ENCODE results near the gene HINT2.

Gene HINT2

DNA sequence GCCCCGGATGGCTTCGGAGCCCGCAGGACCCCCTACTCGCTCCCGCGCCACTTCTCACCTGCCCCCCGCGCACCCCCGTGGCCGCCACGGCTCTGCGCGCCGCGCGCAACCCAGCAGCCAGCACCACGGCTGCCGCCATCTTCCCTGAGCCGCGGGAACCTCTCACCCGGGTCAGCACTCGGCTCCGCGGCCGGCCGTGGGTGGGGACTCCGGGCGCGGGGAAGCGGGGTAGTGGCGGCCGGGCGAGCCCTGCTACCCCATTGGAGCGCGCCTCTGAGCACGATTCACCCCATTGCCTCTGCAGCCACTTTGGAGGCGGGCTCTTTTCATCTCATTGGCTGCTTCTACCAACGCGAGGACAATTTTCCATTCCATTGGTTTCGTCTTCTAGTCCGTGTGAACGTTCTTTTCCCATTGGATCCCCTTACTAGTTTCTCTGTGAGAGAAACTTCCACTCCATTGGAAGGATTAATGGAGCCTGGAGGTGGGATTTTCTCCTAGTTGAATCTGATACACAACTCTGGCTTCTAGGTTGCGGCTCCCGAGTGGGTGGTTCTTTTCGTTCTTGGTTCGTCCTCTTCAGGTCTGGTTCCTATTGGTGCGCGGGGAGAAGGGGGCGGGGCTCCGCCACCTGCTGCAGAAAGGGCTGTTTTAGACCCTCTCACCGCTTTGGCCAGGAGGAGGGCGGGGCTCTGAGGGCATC, at the start of gene HINT2:
HINT2 (minus strand) TSS at position 202 of the 703 bp plus-strand sequence; CDS start at position 139, 63 bp downstream.
- DNase-seq (ENCODE audit: low read depth), result peak; percentile 94

DNA sequence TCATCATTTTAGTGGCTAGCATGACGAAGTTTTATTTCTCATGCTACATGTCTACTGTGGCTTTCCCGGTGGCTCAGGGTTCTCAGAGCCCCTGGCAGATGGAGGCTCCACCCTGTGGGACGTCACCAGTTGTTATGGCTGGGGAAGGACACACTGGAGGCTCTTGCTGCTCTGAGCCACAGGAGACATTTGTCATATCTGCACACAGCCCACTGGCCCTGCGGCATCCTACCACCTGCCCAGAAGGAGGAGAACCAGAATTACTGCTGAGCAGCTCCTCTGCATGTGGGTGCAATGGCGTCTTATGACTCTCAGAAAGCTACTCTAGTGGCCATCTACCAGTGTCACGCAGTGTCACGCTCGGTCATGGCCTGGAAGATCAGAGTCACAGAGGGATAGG, 48.7 kb upstream of the HINT2 start:
- DNase-seq (ENCODE audit: low read depth), result no peak

DNA sequence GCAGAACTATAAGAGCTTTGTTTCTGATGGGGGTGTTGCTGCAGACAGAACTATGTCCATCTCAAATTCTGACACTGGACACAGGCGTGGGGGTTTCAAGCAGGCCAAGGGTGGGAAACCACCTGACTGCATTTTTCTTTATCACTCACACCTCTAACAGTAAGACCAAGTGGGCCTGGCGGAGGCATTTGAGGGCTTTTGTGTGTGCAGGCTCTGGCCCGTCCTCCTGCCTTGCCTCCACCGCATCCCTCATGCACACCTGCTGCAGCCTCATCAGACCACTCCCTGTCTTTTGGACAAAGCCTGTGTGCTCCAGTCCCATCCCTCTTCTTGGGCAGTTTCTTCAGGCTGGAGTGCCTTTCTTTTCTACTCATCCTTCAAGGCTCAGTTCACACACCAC, 47.5 kb upstream of the HINT2 start:
- DNase-seq (ENCODE audit: low read depth), result no peak

DNA sequence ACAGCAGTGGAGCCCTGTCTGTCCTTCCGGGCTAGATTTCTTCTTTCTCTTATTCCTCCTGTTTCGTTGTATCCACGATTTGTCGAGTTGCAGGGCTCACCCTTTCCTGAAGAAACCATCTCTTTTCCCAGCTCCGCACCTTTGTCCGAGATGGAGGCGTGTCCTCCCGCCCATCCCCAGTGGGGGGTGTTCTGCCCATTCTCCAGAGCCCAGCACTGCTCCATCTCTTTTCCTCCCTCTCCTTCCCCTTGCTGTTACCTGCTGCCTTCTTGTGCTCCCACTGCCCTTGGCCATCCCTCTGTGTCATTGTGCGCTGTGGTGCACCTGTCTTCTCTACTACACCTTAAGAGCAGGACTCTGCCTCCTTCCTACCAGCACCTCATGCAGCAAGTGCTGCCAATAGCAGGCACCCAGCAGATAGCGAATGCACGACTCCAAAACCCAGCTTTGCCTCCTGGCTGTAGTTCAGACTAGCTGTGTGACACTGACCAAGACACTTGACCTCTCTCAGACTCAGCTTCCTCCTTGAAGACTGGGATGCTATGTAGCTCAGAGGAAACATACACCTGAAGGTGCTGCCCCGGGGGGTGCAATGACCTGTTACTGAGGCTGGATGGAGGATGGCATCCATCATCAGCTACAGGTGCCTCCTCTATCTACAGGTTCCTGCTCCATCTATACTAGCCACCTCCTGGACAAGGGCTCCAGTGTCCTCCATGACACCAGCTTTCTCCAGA, 46.5 kb upstream of the HINT2 start:
- DNase-seq (ENCODE audit: low read depth), result no peak

DNA sequence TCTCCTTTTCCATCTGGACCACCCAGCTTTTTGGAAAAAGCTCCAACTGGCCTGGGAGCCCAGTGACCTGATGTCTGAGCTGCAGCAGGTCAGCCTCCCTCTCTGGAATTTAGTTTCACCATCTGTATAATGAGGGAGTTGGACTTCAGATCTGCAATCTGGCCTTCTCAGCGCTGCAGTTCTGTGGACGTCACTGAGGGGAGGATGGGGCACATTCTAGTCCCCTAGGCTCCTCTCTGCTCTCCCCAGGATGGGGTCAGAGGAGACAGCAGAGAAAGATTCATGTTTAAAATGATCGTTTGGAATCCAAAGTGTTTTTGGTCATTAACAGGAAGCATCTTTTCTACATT, 45.1 kb upstream of the HINT2 start:
- no peak for DNase-seq (ENCODE audit: low read depth)

DNA sequence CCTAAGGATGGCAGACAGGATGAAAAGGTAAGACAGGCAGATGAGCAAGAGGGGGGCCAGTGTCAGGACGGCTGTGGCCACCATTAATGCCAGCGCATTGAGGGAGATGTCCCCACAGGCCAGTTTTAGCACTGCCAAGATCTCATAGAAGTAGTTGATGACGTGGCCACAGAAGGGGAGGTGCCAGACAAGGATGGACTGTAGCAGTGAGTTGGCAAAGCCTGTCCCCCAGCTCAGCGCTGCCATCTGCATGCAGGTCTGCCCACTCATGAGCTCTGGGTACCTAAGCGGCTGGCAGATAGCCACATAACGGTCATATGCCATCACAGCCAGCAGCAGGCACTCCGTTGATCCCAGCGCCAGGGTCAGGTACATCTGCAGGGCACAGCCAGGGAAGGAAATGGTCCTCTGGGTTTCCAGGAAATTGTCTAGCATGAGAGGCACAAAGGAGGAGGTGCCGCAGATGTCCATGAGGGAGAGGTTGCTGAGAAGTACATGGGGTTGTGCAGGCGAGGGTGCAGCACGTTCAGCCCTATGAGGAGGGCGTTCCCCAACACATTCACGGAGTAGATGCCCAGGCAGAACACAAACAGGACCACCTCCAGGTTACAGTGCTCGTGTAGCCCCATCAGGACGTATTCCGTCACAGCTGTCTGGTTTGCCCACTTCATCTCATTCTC, 44.6 kb upstream of the HINT2 start:
- DNase-seq (ENCODE audit: low read depth), result no peak

DNA sequence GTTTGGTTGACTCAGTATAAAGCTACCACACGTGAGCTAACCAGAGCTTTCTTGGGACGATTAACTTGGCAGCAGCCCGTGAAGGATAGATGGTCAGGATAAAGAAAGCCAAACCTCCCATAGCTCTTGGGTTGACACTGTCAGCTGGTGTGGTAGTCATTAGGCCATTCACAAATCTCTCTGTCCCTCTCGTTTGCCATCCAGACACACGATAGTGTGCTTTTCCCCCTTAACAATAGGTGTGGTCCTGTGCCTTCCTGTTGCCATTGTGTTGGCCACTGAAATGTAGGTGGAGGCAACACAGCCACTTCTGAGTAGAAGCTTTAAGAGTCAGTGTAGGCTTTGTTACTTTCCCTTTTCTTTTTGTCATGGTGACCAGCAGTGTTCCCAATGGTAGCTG, 43.6 kb upstream of the HINT2 start:
- no peak for DNase-seq (ENCODE audit: low read depth)

DNA sequence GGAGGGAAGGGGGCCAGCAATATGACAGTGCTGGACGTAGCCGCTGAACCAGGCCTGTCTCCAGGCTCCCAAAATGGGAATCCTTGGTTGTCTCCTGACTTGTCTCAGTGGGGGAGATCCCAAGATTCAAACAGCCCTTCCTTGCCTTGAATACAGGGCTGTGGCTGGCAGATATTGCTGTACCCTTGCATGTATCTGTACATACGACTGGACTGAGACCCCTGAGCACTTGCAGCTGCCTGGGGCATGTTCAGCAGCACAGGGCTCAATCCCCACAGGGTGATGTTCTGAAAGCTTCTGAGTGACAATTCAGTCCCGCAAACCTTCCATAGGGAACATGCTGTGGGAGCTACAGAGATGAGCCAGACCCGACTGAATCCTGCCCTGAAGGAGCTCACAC, 42.0 kb upstream of the HINT2 start:
- DNase-seq (ENCODE audit: low read depth), result no peak

DNA sequence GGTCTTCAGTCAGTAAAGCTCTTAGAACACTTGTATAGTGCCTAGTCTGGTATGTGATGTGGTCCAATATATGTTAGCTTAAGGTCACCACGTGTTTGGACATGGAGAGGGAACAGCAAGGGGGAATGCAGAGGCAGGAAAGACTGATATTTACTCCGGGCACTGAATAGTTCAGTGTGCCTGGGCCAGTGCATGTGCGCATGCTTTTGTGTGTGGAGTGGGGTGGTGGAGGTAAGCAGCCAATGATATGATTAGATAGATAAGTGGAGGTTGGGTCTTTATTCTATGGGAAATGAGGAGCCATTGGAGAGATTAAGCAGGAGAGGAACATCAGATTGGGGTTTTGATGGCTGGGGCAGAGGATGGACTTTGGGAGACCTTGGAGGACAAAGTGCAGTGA, 41.4 kb upstream of the HINT2 start:
- no peak for DNase-seq (ENCODE audit: low read depth)

DNA sequence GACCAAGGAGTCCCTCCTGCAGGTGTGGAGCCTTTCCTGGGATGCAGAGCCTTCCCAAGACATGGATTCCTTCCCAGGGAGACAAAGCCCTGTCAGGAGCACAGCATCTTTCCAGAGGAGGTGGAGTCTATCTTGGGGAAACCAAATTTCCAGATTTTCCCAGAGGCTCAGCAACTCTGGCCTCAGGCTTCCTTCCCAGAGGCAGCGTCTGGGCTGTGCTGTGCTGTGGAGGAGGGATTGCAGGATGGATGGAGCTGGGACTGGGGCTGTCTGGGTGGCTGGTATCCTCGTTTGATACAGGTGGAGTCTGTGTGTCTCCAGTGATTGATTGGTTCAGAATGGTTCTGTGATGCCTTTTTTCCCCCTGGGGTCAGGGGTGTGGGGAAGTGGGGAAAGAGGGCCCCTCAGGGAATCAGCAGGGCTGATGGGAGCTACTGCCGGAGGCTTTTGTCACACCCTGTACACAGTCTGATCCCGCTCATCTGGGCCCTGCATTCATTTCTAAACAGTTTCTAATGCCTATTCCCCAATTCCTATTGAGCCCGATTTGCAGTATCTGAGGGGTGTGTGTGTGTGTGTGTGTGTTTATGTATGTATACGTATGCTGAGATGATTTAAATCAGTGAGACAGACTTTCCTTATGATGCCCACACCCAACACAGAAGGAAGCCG, 39.4 kb upstream of the HINT2 start:
- no peak for DNase-seq (ENCODE audit: low read depth)

DNA sequence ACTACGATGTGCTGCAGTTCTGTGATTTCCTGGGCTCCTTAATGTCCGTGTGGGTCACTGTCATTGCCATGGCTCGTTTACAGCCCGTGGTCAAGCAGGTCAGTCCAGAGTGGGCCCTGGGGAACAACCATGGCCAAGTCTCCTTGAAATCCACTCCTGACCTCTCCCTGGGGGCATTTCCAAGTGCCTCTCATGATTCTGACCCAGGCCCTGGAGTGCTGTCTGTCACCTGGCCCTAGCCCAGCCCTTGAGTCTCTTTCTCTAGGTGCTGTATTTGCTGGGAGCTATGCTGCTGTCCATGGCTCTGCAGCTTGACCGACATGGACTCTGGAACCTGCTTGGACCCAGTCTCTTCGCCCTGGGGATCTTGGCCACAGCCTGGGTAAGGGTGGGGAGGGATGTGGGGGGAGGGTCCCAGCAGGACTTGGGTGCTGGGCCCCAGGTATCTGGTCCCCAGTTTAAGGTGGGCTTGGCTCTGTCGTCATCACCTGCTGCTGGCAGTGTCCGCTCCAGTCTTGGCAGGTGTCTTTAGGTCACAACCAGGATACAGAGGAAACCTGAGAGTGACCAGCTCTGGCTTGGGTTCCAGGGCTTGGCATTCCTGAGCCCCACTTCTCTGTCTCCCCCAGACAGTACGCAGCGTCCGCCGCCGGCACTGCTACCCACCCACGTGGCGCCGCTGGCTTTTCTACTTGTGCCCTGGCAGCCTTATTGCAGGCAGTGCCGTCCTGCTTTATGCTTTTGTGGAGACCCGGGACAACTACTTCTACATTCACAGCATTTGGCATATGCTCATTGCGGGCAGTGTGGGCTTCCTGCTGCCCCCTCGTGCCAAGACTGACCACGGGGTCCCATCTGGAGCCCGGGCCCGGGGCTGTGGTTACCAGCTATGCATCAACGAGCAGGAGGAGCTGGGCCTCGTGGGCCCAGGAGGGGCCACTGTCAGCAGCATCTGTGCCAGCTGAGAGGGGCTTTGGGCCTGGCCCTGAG, 38.3 kb upstream of the HINT2 start:
- no peak for DNase-seq (ENCODE audit: low read depth)

DNA sequence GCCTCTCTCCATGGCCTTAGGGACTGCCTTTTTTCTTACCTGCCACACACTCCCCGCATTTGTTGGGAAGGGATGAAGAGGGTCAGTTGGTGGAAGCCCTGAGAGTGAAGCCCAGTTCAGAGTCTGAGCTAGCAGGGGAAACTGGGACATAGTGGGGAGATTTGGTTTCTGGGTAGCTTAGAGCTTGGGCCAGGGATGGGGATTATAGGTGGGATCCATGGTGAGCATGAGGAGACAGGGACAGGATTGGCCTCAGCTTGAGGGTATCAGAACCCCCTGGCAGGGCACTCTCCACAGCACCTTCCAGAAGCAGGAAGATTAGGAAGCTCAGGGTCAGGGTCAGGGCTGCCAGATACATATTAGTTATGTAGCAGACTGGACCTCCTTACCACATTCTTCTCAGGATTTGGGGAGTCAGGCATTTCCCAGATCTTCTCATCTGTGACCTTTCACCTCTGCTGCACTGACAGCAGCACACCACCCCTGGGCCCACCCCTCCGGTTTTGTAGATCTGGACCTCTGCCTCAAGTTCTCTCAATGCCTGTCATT, 37.5 kb upstream of the HINT2 start:
- no peak for DNase-seq (ENCODE audit: low read depth)

DNA sequence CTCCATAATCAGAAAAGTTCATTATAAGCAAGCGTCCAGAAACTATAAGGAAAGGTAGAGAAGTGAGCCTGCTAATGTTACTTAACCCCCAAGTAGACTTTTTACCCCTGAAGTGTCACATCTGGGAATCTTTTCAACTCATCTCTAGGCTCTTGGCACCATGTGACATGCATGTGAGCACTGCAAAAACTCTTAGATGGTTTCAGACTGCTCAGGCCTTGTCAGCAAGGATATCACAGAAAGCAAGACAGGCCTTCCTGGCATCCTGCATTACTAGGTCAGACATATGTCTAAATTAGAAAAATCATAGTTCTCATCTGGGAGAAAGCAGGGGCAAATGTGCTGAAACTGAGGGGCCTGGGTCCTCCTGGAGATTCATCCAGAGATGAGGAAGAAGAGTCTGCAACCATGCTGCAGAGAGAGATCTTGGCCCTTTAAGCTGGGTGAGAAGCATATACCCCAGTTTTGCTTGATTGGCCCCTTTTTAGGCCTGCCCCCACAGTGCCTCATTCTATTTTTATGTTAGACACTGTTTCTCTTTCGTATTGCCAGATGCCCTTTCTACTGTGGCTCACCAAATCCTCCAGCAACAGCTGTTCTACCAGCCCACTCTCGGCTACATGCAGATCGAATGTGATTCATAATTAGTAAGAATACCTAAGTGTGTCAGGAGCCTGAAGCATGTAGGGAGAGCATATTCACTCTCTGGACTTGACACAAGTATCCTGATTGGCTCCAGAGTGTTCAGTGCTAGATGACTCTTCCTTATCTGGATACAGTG, 33.1 kb upstream of the HINT2 start:
- DNase-seq (ENCODE audit: low read depth), result no peak

DNA sequence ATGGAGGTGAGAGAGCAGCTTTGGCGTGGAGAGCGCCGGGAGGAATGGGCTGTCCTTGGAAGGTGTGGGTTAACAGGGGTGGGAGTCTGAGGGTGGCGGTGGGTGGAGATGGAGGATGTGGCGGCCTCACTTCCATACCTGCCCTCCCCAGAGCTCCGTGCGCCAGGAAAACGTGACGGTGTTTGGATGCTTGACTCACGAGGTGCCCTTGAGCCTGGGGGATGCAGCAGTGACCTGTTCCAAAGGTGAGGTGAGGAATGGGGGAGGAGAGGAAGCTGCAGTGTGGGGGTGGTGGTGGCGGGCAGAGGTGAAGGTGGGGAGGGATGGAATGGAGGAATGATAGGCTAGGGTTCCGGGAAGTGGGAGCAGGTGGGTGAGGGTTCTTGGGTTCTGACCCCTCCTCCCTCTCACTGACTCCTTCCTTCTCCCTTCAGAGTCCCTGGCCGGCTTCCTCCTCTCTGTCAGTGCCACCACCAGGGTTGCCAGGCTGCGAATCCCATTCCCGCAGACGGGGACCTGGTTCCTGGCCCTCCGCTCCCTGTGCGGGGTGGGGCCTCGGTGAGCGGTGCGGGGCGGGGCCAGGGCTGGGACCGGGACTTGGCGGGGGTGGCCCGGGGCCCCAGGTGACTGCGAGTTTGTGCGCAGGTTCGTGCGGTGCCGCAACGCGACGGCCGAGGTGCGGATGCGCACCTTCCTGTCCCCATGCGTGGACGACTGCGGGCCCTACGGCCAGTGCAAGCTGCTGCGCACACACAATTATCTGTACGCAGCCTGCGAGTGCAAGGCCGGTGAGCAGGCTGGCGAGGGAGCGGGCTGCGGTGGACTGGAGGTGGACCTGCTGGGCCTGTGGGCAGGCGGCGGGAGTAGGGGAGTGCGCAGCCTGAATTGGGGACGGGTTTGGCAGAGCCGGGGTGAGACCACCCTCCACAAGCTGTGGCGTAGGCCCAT, 31.3 kb upstream of the HINT2 start:
- no peak for DNase-seq (ENCODE audit: low read depth)

DNA sequence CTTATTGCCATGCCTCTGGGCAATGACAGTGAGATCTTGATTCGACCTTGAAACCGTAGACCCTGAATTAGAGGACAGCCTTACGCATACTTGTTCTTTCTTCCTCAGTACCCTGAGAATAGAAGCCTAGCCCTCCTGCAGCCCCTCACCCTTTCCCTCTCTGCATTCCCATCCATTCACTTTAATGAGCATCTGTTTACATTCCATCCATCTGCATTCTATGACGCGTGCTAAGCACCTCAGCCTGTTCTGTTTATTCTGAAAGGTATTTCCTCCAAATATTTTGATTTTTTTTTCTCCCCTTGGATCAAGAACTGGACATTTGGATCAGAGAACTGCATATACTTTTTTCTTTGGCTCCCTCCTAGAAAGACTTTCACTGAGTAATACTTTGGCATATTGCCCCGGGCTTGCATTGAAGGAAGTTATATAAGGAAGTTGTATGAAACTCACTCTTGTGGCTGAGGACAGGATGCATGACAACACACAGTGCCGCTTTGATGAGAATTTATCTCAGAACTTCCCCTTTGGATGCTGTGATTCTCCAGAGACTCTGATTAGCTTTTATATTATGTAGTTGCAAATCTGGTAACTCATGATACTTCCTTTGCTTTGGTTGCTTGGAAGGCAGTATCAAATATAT, 29.9 kb upstream of the HINT2 start:
- DNase-seq (ENCODE audit: low read depth), result no peak

DNA sequence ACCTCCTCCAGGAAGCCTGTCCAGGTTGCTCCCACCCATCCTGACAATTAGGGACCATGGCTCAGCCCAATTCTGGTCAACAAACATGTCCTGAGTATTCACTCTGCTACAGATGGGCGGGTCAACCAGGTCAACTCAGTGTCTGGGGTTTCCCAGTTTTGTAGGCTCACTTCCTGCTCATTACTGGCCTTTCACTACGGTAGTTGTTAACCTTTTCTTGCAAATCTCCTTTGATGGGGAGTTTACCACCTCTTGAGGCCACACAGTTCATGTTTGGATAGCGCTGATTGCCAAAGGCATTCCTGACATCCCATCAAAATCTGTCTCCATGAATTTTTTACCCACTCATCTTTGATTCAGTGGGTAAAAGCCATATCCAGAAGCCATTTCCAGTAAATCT, 28.0 kb upstream of the HINT2 start:
- no peak for DNase-seq (ENCODE audit: low read depth)

DNA sequence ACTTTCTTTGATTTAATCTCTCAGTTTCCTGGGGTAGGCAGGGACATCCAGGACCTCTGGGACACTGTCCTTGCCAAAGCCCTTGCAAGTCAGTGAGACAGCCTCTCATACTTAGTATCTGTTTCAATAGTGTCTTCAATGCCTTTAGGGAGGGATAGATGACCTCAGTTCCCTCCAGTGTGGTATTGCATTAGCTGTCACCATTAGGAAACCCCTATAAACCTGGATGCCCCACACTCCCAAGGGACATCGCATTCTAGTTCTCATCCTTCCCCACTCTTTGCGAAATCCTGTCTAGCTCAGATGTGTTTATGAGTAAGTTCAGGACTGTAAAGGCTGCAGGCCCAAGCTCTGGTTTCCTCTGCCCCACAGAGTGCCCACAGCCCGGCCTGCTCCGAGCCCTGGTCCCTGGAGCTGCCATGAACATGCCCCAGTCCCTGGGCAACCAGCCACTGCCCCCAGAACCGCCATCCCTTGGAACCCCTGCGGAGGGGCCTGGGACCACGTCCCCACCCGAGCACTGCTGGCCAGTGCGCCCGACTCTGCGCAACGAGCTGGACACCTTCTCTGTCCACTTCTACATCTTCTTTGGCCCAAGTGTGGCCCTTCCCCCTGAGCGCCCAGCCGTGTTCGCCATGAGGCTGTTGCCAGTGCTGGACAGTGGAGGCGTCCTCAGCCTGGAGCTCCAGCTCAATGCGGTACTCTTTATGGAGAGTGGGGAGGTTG, 27.3 kb upstream of the HINT2 start:
- no peak for DNase-seq (ENCODE audit: low read depth)

DNA sequence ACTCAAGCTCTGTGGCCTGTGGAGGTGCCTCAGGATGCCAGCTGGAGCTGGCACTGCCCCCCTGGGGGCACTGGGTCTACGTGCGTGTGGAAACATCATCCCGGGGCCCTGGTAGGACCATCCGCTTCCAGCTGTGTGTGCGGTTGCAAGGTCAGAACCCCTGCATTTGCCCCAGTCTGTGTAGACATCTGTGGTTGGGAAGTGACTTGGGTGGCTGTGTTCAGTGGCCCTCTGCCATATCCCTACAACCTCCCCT, 26.7 kb upstream of the HINT2 start:
- no peak for DNase-seq (ENCODE audit: low read depth)

Measured in stimulated activated CD8-positive, alpha-beta memory T cell treated with anti-CD3 and anti-CD28 coated beads, Interleukin-12 subunit alpha, Interleukin-12 subunit beta, amount 100 ng/mL, for 4 hours (primary cell).